GM12878 (cell line): ENCODE results near the gene MEGF6.

ENCODE experiments used
- EZH2 ChIP-seq: IDR thresholded peaks from 2 replicates; pipeline ENCODE4 v1.6.1; 2012; ENCODE audit warnings: low read depth, mild to moderate bottlenecking, control low read depth, inconsistent platforms, low read length, borderline replicate concordance; ENCODE audit not compliant: control insufficient read depth
- HDAC2 ChIP-seq: fragments of 200-600 bp; sonication (generic); IDR thresholded peaks from 2 replicates; pipeline ENCODE4 v1.6.1; 2017
- IRF5 ChIP-seq: fragments of 450-650 bp; IDR thresholded peaks from 2 replicates; pipeline ENCODE4 v1.6.1; 2017; ENCODE audit warnings: borderline replicate concordance
- MYC ChIP-seq: IDR thresholded peaks from 2 replicates; pipeline ENCODE4 v1.6.1; 2011; ENCODE audit warnings: mild to moderate bottlenecking, low read length, moderate library complexity, inconsistent platforms; ENCODE audit not compliant: insufficient read depth, insufficient replicate concordance, insufficient read length, severe bottlenecking
- POLR2A ChIP-seq: IDR thresholded peaks from 2 replicates; pipeline ENCODE4 v1.6.1; 2011; ENCODE audit warnings: low read depth, mild to moderate bottlenecking, low read length
- POLR2AphosphoS5 ChIP-seq: IDR thresholded peaks from 2 replicates; pipeline ENCODE4 v1.6.1; 2011; ENCODE audit warnings: mild to moderate bottlenecking, low read length, inconsistent platforms
- SRF ChIP-seq, 2 experiments: IDR thresholded peaks; 2 replicates each; pipeline ENCODE4 v1.6.1; 2011; ENCODE audit warnings: low read depth in 2 of 2, low read length in 2 of 2, mild to moderate bottlenecking in 1 of 2, moderate library complexity in 1 of 2
- TF ChIP-seq, protein P1 (sequence below), 3 experiments: IDR thresholded peaks in 2 of 3; conservative IDR thresholded peaks in 1 of 3; 2 replicates each; pipeline ENCODE4 v1.5.1; 2011; ENCODE audit warnings: low read depth in 3 of 3, low read length in 3 of 3, mild to moderate bottlenecking in 3 of 3, control low read depth in 2 of 3, moderate library complexity in 2 of 3, inconsistent platforms in 1 of 3, mixed read lengths in 1 of 3; ENCODE audit not compliant: control insufficient read depth in 2 of 3, insufficient read depth in 1 of 3; ENCODE audit errors: extremely low read depth in 1 of 3

DNA sequence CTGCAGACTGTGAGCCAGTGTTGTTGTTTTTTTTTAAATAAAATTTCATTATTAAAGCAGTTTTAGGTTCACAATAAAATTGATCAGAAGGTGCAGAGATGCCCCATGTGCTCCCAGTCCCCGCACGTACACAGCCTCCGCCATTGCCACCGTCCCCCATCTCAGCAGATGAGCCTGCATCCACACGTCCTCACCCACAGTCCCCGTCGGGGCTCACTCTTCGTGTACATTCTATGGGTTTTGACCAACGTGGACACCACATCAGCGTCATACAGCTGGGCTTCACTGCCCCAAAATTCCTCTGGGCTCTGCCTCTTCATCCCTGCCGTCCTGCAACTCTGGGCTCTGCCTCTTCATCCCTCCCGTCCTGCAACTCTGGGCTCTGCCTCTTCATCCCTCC lies 168.4 kb downstream of the MEGF6 start:
- TF ChIP-seq, protein P1, sequence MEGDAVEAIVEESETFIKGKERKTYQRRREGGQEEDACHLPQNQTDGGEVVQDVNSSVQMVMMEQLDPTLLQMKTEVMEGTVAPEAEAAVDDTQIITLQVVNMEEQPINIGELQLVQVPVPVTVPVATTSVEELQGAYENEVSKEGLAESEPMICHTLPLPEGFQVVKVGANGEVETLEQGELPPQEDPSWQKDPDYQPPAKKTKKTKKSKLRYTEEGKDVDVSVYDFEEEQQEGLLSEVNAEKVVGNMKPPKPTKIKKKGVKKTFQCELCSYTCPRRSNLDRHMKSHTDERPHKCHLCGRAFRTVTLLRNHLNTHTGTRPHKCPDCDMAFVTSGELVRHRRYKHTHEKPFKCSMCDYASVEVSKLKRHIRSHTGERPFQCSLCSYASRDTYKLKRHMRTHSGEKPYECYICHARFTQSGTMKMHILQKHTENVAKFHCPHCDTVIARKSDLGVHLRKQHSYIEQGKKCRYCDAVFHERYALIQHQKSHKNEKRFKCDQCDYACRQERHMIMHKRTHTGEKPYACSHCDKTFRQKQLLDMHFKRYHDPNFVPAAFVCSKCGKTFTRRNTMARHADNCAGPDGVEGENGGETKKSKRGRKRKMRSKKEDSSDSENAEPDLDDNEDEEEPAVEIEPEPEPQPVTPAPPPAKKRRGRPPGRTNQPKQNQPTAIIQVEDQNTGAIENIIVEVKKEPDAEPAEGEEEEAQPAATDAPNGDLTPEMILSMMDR (IDR thresholded peaks at IDR 0.05 in 2 of 3, conservative IDR thresholded peaks at IDR 0.05 in 1 of 3; ENCODE audit: control insufficient read depth in 2 of 3, extremely low read depth in 1 of 3, insufficient read depth in 1 of 3, low read depth in 3 of 3, low read length in 3 of 3) = no peak
- TF ChIP-seq POLR2AphosphoS5 = no peak
- no peak for TF ChIP-seq SRF (IDR thresholded peaks at IDR 0.05; ENCODE audit: low read depth in 2 of 2, low read length in 2 of 2)
- no peak for TF ChIP-seq POLR2A
- TF ChIP-seq EZH2 = no peak
- TF ChIP-seq MYC = no peak
- no peak for TF ChIP-seq HDAC2
- no peak for TF ChIP-seq IRF5
